Smooth muscle cell of the pulmonary artery (primary cell): ENCODE measurements around the gene HSFX3. TPM values are rescaled to one million over a fixed set of nuclear protein-coding genes. Genes with fewer than 3 reads are reported as not detected.

Experiments used
- total RNA-seq: library from RNA; depleted of rRNA; stranded (reverse); fragments of >200 nt; gene quantifications from 2 replicates; pipeline ENCODE4 v1.2.3, GENCODE V29; 2014

The HSFX3 gene, protein sequence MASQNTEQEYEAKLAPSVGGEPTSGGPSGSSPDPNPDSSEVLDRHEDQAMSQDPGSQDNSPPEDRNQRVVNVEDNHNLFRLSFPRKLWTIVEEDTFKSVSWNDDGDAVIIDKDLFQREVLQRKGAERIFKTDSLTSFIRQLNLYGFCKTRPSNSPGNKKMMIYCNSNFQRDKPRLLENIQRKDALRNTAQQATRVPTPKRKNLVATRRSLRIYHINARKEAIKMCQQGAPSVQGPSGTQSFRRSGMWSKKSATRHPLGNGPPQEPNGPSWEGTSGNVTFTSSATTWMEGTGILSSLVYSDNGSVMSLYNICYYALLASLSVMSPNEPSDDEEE
- not detected in 2 replicates for total RNA-seq

DNA sequence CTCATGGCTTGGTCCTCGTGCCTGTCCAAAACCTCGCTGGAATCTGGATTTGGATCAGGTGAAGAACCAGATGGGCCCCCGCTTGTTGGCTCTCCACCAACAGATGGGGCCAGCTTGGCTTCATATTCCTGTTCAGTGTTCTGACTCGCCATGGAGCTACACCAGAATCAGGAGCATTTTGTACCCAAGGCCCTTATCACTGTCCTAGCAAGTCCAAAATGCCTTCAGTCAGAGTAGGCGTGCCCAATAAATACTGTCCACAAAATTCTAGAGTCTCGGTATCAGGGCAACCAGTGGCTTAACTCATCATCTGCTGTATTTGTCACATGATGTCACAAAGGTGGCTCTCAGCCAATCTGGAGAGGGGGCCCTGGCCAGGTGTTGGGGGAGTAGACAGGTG is at the start of gene HSFX3:
TSS of gene HSFX3 (minus strand) at position 224 of the 400 bp plus-strand sequence. CDS start at position 152, 72 bp downstream.

DNA sequence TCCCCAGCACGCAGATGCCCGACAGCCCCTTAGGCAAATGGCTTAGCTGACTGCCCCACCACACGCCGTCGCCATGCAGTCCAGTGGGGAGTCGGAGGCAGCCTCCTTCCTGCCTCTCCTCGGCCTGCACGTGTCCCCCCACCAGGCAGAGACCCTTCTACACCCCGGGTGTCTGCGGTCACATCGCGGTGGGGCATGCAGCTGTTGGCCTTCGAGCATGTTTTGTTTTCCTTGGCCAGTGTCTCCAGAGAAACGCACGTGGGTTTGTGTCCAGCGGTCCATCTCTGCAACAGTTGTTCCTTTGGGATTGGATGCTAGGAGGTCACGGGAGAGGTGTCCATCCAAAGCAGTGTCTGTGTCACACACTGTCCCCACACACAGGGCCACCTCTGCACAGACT is 45.5 kb upstream of the HSFX3 start, which contains the start of gene HSFX2:
TSS of gene HSFX2 (minus strand) at position 101 of the 400 bp plus-strand sequence. CDS start 614 bp downstream, outside the sequence.

DNA sequence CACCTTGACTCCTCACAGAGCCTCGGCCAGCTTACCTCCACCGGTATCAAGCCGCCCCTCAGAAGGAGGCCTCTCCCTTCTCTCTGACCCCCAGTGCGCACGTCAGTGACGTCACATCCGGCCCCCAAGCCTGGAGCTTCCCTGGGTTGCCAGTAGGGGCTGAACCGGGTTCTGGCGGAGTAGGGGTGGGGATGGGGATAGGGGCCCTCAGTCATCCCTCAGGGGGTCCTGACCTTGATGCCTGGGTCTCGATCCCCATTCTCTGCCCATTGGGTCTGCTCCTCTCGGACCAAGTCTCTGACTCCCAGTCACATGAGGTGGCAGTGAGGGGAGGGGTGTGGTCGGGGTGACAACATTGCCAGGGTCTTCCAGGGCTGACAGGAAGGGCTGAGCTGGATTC is 37.6 kb upstream of the HSFX3 start, which contains the start of gene MAGEA9B:
TSS of gene MAGEA9B (minus strand) at position 101 of the 400 bp plus-strand sequence. CDS start 4,280 bp downstream, outside the sequence.

DNA sequence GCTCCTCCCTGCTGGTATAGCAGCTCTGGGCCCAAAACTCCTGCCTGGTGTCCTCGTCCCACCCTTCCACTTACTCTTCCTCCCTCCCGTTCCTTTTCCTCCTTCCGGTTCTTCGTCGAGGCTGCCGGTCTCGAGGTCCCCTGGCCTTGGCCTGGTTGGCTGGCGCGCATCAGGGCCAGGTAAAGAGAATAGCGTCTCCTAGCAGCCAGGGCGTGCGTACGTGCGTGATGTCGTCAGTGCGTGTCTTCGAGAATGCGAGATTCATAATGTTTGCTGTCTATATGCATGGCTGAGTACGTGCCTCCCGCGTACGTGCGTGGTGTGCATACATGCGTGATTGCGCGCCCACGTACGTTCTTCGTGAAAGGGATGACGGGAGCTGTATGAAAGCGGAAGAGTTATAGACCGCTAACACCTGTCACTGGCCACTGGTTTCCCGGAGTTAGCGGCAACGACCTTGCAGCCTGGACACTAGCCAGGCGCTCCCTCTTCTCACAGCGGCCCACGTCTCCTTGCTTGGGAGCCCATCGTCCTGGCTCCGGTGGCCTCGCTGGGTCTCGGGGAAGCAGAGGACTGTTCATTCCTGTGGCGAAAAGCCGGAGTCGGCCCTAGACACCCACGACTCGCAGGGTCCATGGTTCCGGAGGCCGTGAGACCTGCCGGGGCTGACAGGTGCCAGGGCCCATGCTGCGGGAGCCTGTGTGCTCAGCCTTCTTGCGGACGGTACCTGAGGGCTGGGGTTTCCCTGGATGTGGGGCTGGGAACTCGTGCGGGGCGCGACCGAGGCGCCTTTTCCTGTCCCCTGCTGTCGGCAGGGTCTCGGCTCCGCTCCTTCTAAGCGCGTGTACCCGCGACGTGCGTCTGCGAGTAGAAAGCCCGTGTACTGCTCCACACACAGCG is 8.9 kb downstream of the HSFX3 start, which contains the start of gene EOLA1:
TSS of gene EOLA1 (plus strand) at position 392 of the 900 bp plus-strand sequence. CDS start 4,619 bp downstream, outside the sequence.

DNA sequence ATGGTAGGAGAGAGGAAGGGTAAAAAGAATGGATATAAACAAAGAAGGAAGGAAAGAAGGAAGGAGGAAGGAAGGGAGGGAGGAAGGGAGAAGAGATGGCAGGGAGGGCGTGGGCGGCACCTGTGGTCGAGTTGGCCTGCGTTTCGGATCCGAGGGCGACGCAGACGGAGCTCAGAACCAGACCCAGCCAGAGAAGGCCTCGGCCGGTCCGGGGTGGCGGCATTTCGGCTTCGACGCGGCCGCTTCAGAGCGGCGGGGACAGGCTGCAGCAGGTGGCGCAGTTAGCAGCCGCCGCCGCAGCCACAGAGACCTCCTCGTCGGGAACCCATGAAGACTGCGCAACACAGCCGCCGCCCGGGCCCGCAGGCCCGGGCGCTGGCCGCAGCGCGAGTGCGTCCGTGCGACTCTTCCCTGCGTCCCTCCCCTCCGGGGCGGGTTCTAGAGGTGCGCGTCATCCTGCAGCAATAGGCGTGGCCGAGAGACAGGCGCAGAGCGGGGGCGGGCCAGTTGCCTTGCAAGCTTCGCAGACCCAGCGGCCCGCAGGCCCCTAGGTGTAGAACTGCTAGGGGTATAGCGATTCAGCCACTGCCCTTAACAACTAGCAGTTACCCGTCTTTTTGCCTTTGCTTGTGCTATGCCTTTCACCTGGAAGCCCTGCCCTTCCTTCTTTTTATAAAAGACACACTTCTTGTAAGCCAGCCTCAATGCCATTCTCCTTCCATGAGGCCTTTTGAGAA is 44.6 kb downstream of the HSFX3 start, which contains the start of gene IDS:
TSS of gene IDS (minus strand) at position 392 of the 737 bp plus-strand sequence. CDS start at position 223, 169 bp downstream.

Other genes with a start within 250 kb of the HSFX3 start
- gene IDS, start 44.6 kb downstream of the HSFX3 start, total RNA-seq = 105 and 160 TPM in 2 replicates
- 13.8 and 14.3 TPM in 2 replicates for gene EOLA1, start 8.9 kb downstream of the HSFX3 start, total RNA-seq
- not detected in 2 replicates for gene MAGEA9B, start 37.5 kb upstream of the HSFX3 start, total RNA-seq
- gene HSFX2, start 45.4 kb upstream of the HSFX3 start, total RNA-seq = 0.72 TPM in 1 of 2 replicates, not detected in the other
- 19.6 and 22.2 TPM in 2 replicates for gene TMEM185A, start 81.9 kb upstream of the HSFX3 start, total RNA-seq
- gene MAGEA11, start 162.1 kb upstream of the HSFX3 start, total RNA-seq = not detected in 2 replicates
- gene HSFX1, start 224.1 kb upstream of the HSFX3 start, total RNA-seq = 1.1 and 1.7 TPM in 2 replicates
- not detected in 2 replicates for gene MAGEA9, start 232.0 kb upstream of the HSFX3 start, total RNA-seq